Bronchial epithelial cell (primary cell): Measurements from ENCODE around the gene IL2RA. TPM values are rescaled to one million over a fixed set of nuclear protein-coding genes. Genes with fewer than 3 reads are reported as not detected.

Experiments used
- DNase-seq: peaks from one replicate; pipeline ENCODE4 v3.0.0-alpha.2; 2010; ENCODE audit warnings: low read depth
- FAIRE-seq: peaks from 2 replicates; lab custom pipeline; 2011; peaks lifted over from hg19 to GRCh38; lab: Jason Lieb, UNC
- H3K27me3 ChIP-seq: 2 replicates; pipeline ENCODE4 v1.5.1; 2011; ENCODE audit warnings: low read length; ENCODE audit not compliant: control insufficient read depth, insufficient read depth
- H3K36me3 ChIP-seq: 2 replicates; pipeline ENCODE4 v1.5.1; 2011; ENCODE audit warnings: low read length; ENCODE audit not compliant: control insufficient read depth, insufficient read depth
- H3K4me3 ChIP-seq: 2 replicates; pipeline ENCODE4 v1.5.1; 2011; ENCODE audit warnings: mild to moderate bottlenecking, low read depth, low read length, control low read depth
- CTCF ChIP-seq: IDR thresholded peaks from 2 replicates; pipeline ENCODE4 v1.5.1; 2011; ENCODE audit warnings: mild to moderate bottlenecking, moderate library complexity, low read length, control low read depth, inconsistent platforms; ENCODE audit not compliant: insufficient read depth, severe bottlenecking
- total RNA-seq: library from RNA; depleted of rRNA; stranded (reverse); fragments of >200 nt; gene quantifications from 2 replicates; pipeline ENCODE4 v1.2.1, GENCODE V29; 2014

Gene IL2RA
- total RNA-seq, 1 donor from 2014 or later = not detected

- FAIRE-seq (no peak), DNase-seq (no peak)
- Histone ChIP-seq H3K27me3 (no peaks in the 10 kb centered on the region), H3K36me3 (no peaks in the 10 kb centered on the region), H3K4me3 (no peak overlapping the region)
- TF ChIP-seq CTCF = no peak
These were observed 89.1 kb downstream of the IL2RA start for GRCh38 chr10:5973069-5973468.

- no peak for TF ChIP-seq CTCF
- no peak overlapping the region for H3K4me3 ChIP-seq
- FAIRE-seq = no peak
- no peaks in the 10 kb centered on the region for H3K27me3 ChIP-seq
- H3K36me3 ChIP-seq = no peaks in the 10 kb centered on the region
- DNase-seq = no peak
These were observed 90.3 kb downstream of the IL2RA start for GRCh38 chr10:5971886-5972285.

- no peak for TF ChIP-seq CTCF
- H3K4me3 ChIP-seq = no peak overlapping the region
- FAIRE-seq = no peak
- no peaks in the 10 kb centered on the region for H3K36me3 ChIP-seq
- no peaks in the 10 kb centered on the region for H3K27me3 ChIP-seq
- peak; percentile 86 for DNase-seq
These were observed 90.8 kb downstream of the IL2RA start for GRCh38 chr10:5971315-5971832.

- no peak overlapping the region for H3K4me3 ChIP-seq
- no peaks in the 10 kb centered on the region for H3K36me3 ChIP-seq
- DNase-seq (no peak), FAIRE-seq (no peak)
- H3K27me3 ChIP-seq = no peaks in the 10 kb centered on the region
- no peak for TF ChIP-seq CTCF
These were observed 91.6 kb downstream of the IL2RA start for GRCh38 chr10:5970527-5970926.

GRCh38 chr10:5970066-5970465, 92.1 kb downstream of the IL2RA start:
- Histone ChIP-seq H3K27me3 (no peaks in the 10 kb centered on the region), H3K4me3 (no peak overlapping the region), H3K36me3 (no peaks in the 10 kb centered on the region)
- TF ChIP-seq CTCF = no peak
- FAIRE-seq = no peak
- no peak for DNase-seq

GRCh38 chr10:5968681-5969453, 93.3 kb downstream of the IL2RA start:
- FAIRE-seq (no peak), DNase-seq (no peak)
- H3K27me3 ChIP-seq = no peaks in the 10 kb centered on the region

More at GRCh38 chr10:5968681-5969453, 93.3 kb downstream of the IL2RA start:
- Histone ChIP-seq H3K4me3 (no peak overlapping the region), H3K36me3 (no peaks in the 10 kb centered on the region)
- no peak for TF ChIP-seq CTCF
